PC-9 (cell line): ENCODE data around the gene NAT10. TPM values are rescaled to one million over a fixed set of nuclear protein-coding genes. Genes with fewer than 3 reads are reported as not detected.

ENCODE experiments used
- BruUV-seq: library from RNA; stranded (reverse); fragments of 400-500 nt; replicated peaks from 2 replicates; lab custom pipeline; 2021; lab: Mats Ljungman, UMichigan
- CTCF ChIA-PET: fragments of 300-600 bp; sonication (Branson Sonifier 250); formaldehyde crosslinking; loops from one replicate; lab custom pipeline; 2022; ENCODE audit warnings: antibody characterized with exemption; lab: Charles Lee
- POLR2A ChIA-PET: fragments of 300-600 bp; sonication (Branson Sonifier 250); formaldehyde crosslinking; loops from one replicate; lab custom pipeline; 2022; ENCODE audit warnings: antibody characterized with exemption; ENCODE audit not compliant: unreplicated experiment; lab: Charles Lee
- DNase-seq, 2 experiments: peaks; one replicate each; pipeline versions ENCODE4 v3.0.0 to v3.0.0-alpha.2; 2015 to 2022; ENCODE audit warnings: mixed read lengths in 1 of 2
- H2AFZ ChIP-seq: fragments of 200-600 bp; sonication (generic); 2 replicates; pipeline ENCODE4 v1.8.1; 2017; ENCODE audit warnings: antibody characterized with exemption
- H3F3A ChIP-seq: fragments of 200-600 bp; sonication (generic); 2 replicates; pipeline ENCODE4 v1.8.1; 2017; ENCODE audit warnings: antibody characterized with exemption, mild to moderate bottlenecking, low read depth; ENCODE audit not compliant: insufficient read depth
- H3K27ac ChIP-seq: fragments of 200-600 bp; sonication (generic); 2 replicates; pipeline ENCODE4 v1.6.1; 2016; ENCODE audit warnings: mixed run types
- H3K27me3 ChIP-seq: fragments of 200-600 bp; sonication (generic); 2 replicates; pipeline ENCODE4 v1.6.1; 2016; ENCODE audit warnings: low read depth, mixed run types; ENCODE audit not compliant: insufficient read depth
- H3K36me3 ChIP-seq: fragments of 200-600 bp; sonication (generic); 2 replicates; pipeline ENCODE4 v1.6.1; 2016; ENCODE audit warnings: low read depth, mixed run types
- H3K4me1 ChIP-seq: fragments of 200-600 bp; sonication (generic); replicated peaks from 2 replicates; pipeline ENCODE4 v1.6.1; 2016; ENCODE audit warnings: mixed run types; ENCODE audit not compliant: insufficient read depth
- H3K4me2 ChIP-seq: fragments of 200-600 bp; sonication (generic); 2 replicates; pipeline ENCODE4 v1.6.1; 2017; ENCODE audit warnings: mixed run types
- H3K4me3 ChIP-seq: fragments of 200-600 bp; sonication (generic); 2 replicates; pipeline ENCODE4 v1.6.1; 2016; ENCODE audit warnings: mixed run types
- H3K79me2 ChIP-seq: fragments of 200-600 bp; sonication (generic); 2 replicates; pipeline ENCODE4 v1.6.1; 2017; ENCODE audit warnings: low read depth, mixed run types
- H3K9me2 ChIP-seq: fragments of 200-600 bp; sonication (generic); 2 replicates; pipeline ENCODE4 v1.8.1; 2017; ENCODE audit warnings: mild to moderate bottlenecking; ENCODE audit not compliant: insufficient read depth
- H3K9me3 ChIP-seq: fragments of 200-600 bp; sonication (generic); 2 replicates; pipeline ENCODE4 v1.8.1; 2016; ENCODE audit warnings: low read depth; ENCODE audit not compliant: insufficient read depth
- H4K20me1 ChIP-seq: fragments of 200-600 bp; sonication (generic); 2 replicates; pipeline ENCODE4 v1.8.1; 2017; ENCODE audit not compliant: insufficient read depth
- CTCF ChIP-seq: fragments of 200-600 bp; sonication (generic); conservative IDR thresholded peaks from 2 replicates; pipeline ENCODE4 v1.6.1; 2017; ENCODE audit warnings: mixed run types, antibody characterized with exemption, mild to moderate bottlenecking, moderate library complexity
- EZH2 ChIP-seq: fragments of 200-600 bp; sonication (generic); IDR thresholded peaks from 2 replicates; pipeline ENCODE4 v1.8.0; 2017; ENCODE audit warnings: antibody characterized with exemption, low read depth
- intact Hi-C: fragments of 100-400 bp; cut with micrococcal nuclease; formaldehyde crosslinking; loops from one replicate; pipeline ENCODE4 v1.10.0; 2022; ENCODE audit not compliant: unreplicated experiment
- total RNA-seq: library from RNA; stranded (reverse); gene quantifications from 2 replicates; pipeline ENCODE4 v1.2.3, GENCODE V29; 2021

Gene NAT10
- total RNA-seq, 1 experiment from 2014 or later, result 62.3 TPM

- Histone ChIP-seq H3K4me3 (no peak overlapping the region), H3K9me3 (no peaks in the 10 kb centered on the region), H3K27ac (no peak overlapping the region), H4K20me1 (peaks cover 16% of the 10 kb centered on the region), H3K27me3 (no peaks in the 10 kb centered on the region), H3K9me2 (no peaks in the 10 kb centered on the region), H3F3A (peaks cover 10% of the 10 kb centered on the region; the same call in 1 of the 2 replicates), H3K79me2 (peaks cover 21% of the 10 kb centered on the region; the same call in 1 of the 2 replicates), H3K4me2 (no peak overlapping the region), H3K4me1 (no peaks in the 10 kb centered on the region), H2AFZ (no peak overlapping the region), H3K36me3 (no peaks in the 10 kb centered on the region)
- DNase-seq, result no peak
- TF ChIP-seq EZH2, result no peak
- TF ChIP-seq CTCF, result no peak
- intact Hi-C loops, result no loop called here
- ChIA-PET CTCF (no interaction called here), POLR2A (interaction anchor here (0.5 kb wide), 1 partner anchor 467 kb away, joined by 4 read pairs; no protein-coding TSS in a partner anchor)
- no TSS peak for BruUV-seq
Observed at GRCh38 chr11:34185926-34186841, 80.8 kb downstream of the NAT10 start.

DNA sequence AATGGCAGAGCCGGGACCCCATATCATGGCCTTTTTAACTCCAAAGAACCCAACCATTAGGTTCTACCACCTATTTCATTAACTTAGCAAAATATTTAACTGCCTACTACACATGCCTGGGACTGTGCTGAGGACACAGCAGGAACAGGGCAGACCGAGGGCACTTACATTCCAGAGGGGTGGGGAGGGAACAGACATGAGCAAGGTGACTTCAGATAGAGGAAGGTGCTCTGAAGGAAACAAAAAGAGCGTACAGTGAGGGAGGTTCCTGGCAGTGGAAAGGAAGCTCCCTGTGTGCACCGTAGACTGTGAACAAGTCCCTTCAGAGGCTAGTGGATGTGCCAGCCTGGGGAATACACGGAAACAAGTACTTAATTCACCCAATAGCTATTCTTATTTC lies 82.8 kb downstream of the NAT10 start:
- Histone ChIP-seq H3K4me1 (peaks cover 8% of the 10 kb centered on the region), H3K79me2 (peaks cover 29% of the 10 kb centered on the region), H3K36me3 (no peaks in the 10 kb centered on the region), H3K9me3 (no peaks in the 10 kb centered on the region), H4K20me1 (peaks cover 9% of the 10 kb centered on the region), H3K4me3 (no peak overlapping the region), H3K4me2 (no peak overlapping the region), H3K27ac (no peak overlapping the region), H3F3A (peaks cover 14% of the 10 kb centered on the region; the same call in 1 of the 2 replicates), H2AFZ (no peak overlapping the region), H3K27me3 (no peaks in the 10 kb centered on the region), H3K9me2 (no peaks in the 10 kb centered on the region)
- TF ChIP-seq EZH2 (no peak), CTCF (no peak)
- no peak for DNase-seq
- intact Hi-C loops, result no loop called here
- CTCF ChIA-PET, result no interaction called here
- POLR2A ChIA-PET, result no interaction called here
- no TSS peak for BruUV-seq

GRCh38 chr11:34189191-34189590 lies 83.8 kb downstream of the NAT10 start:
- Histone ChIP-seq H3K4me1 (peaks cover 18% of the 10 kb centered on the region), H3K36me3 (no peaks in the 10 kb centered on the region), H3K4me3 (no peak overlapping the region), H3K79me2 (peaks cover 34% of the 10 kb centered on the region), H3K4me2 (no peak overlapping the region), H3F3A (peaks cover 24% of the 10 kb centered on the region; the same call in 1 of the 2 replicates), H3K9me2 (no peaks in the 10 kb centered on the region), H3K27me3 (no peaks in the 10 kb centered on the region), H3K27ac (no peak overlapping the region), H4K20me1 (peaks cover 15% of the 10 kb centered on the region), H2AFZ (no peak overlapping the region), H3K9me3 (no peaks in the 10 kb centered on the region)
- TF ChIP-seq CTCF (no peak), EZH2 (no peak)
- DNase-seq, result no peak
- BruUV-seq, result no TSS peak
- POLR2A ChIA-PET, result no interaction called here
- CTCF ChIA-PET, result no interaction called here
- intact Hi-C loops, result no loop called here
